Endodermal cell (in vitro differentiated cells): Measurements from ENCODE around the gene HIF1A. TPM values are rescaled to one million over a fixed set of nuclear protein-coding genes. Genes with fewer than 3 reads are reported as not detected.

Source experiments
- DNase-seq: peaks from one replicate; pipeline ENCODE4 v3.0.0-alpha.2; 2017
- H3K27ac ChIP-seq: 2 replicates; pipeline ENCODE4 v1.5.1; 2013; ENCODE audit warnings: mild to moderate bottlenecking, low read depth, low read length, moderate library complexity
- H3K27me3 ChIP-seq: 2 replicates; pipeline ENCODE4 v1.6.1; 2013; ENCODE audit warnings: mild to moderate bottlenecking, low read length, moderate library complexity; ENCODE audit not compliant: insufficient read depth, control insufficient read depth, poor library complexity, severe bottlenecking
- H3K36me3 ChIP-seq: 2 replicates; pipeline ENCODE4 v1.7.0; 2013; ENCODE audit warnings: mild to moderate bottlenecking, low read length, moderate library complexity; ENCODE audit not compliant: control insufficient read depth, insufficient read depth
- H3K4me1 ChIP-seq: one replicate; pipeline ENCODE4 v1.7.0; 2013; ENCODE audit warnings: low read length; ENCODE audit not compliant: control insufficient read depth, insufficient read depth
- H3K4me3 ChIP-seq: 2 replicates; pipeline ENCODE4 v1.5.1; 2013; ENCODE audit warnings: mild to moderate bottlenecking, low read length, moderate library complexity
- H3K9ac ChIP-seq: 2 replicates; pipeline ENCODE4 v1.6.1; 2013; ENCODE audit warnings: mild to moderate bottlenecking, low read length, moderate library complexity; ENCODE audit not compliant: poor library complexity, severe bottlenecking; ENCODE audit errors: extremely low read depth
- H3K9me3 ChIP-seq: 2 replicates; pipeline ENCODE4 v1.6.1; 2013; ENCODE audit warnings: mild to moderate bottlenecking, low read length, moderate library complexity; ENCODE audit not compliant: control insufficient read depth
- H3K27ac Mint-ChIP-seq: 2 replicates; pipeline ENCODE4 v1.8.0; 2020; ENCODE audit warnings: mixed read lengths
- H3K27me3 Mint-ChIP-seq: 2 replicates; pipeline ENCODE4 v1.8.0; 2021; ENCODE audit warnings: mild to moderate bottlenecking, mixed read lengths; ENCODE audit not compliant: insufficient read depth
- H3K36me3 Mint-ChIP-seq: 2 replicates; pipeline ENCODE4 v1.8.0; 2020; ENCODE audit warnings: low read depth, mixed read lengths
- H3K4me1 Mint-ChIP-seq: 2 replicates; pipeline ENCODE4 v1.8.0; 2020; ENCODE audit warnings: mixed read lengths
- H3K4me3 Mint-ChIP-seq: 2 replicates; pipeline ENCODE4 v1.8.0; 2020; ENCODE audit warnings: mild to moderate bottlenecking, moderate library complexity, mixed read lengths
- H3K9me3 Mint-ChIP-seq: 2 replicates; pipeline ENCODE4 v1.8.0; 2020; ENCODE audit warnings: mild to moderate bottlenecking, mixed read lengths
- CTCF ChIP-seq: fragments of 200-600 bp; sonication (generic); conservative IDR thresholded peaks from 2 replicates; pipeline ENCODE4 v1.5.0; 2021; ENCODE audit warnings: antibody characterized with exemption, mild to moderate bottlenecking
- WGBS, 2 experiments: methylation state at CpG; one replicate each; pipeline versions ENCODE4 v1.1.5 to v1.1.7; 2013; ENCODE audit warnings: missing lambda C conversion rate in 2 of 2, mixed read lengths in 1 of 2; ENCODE audit not compliant: insufficient coverage in 1 of 2, insufficient read length in 1 of 2; 5-methylcytosine and 5-hydroxymethylcytosine counted together
- total RNA-seq, 2 donors: library from RNA; stranded (reverse); fragmentation: NEBNext Ultra II Directional in 1 of 2; extraction: Animal tissue kit (Norgen Biotek cat#: 25700) in 1 of 2; gene quantifications; 2 replicates in 1 of 2; 3 replicates in 1 of 2; pipeline ENCODE4 v1.2.1, GENCODE V29; 2021

Gene HIF1A
- total RNA-seq, 2 donors from 2014 or later, result 201 to 227 TPM

DNA sequence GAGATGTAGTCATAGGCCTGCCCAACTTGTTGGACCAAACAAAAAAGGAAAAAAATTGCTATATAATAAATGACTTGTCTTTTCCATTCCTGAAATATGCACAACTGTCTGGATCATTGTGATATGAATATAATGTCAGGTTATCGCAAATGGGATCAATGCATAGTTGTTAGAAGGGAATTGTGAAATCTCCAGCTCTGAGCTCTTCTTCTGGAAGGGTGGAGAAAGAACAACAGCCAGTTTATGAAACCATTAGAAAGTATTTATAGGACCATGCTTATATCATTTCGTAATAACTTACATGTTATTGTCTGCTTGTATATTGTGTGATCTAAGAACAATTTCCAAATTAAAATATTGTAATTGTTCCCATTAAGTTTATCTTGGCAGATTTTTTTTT, 35.7 kb upstream of the HIF1A start:
- Mint-ChIP-seq H3K27me3 (no peaks in the 10 kb centered on the region), H3K36me3 (no peaks in the 10 kb centered on the region), H3K9me3 (no peaks in the 10 kb centered on the region), H3K27ac (no peak overlapping the region), H3K4me1 (no peaks in the 10 kb centered on the region), H3K4me3 (no peak overlapping the region)
- Histone ChIP-seq H3K4me1 (no peaks in the 10 kb centered on the region), H3K36me3 (no peaks in the 10 kb centered on the region), H3K9me3 (no peaks in the 10 kb centered on the region), H3K27me3 (no peaks in the 10 kb centered on the region), H3K9ac (no peak overlapping the region), H3K4me3 (no peak overlapping the region), H3K27ac (no peak overlapping the region)
- TF ChIP-seq CTCF, result no peak
- DNase-seq, result no peak
- 96 to 100% methylated on average over 1 to 2 of the region's 2 CpGs for WGBS, 2 experiments

GRCh38 chr14:61661471-61662400, 33.6 kb upstream of the HIF1A start:
- H3K4me1 Mint-ChIP-seq, result no peaks in the 10 kb centered on the region
- H3K36me3 Mint-ChIP-seq, result no peaks in the 10 kb centered on the region
- Histone ChIP-seq H3K9me3 (no peaks in the 10 kb centered on the region), H3K4me3 (no peak overlapping the region), H3K36me3 (no peaks in the 10 kb centered on the region), H3K27ac (no peak overlapping the region), H3K27me3 (no peaks in the 10 kb centered on the region), H3K9ac (no peak overlapping the region), H3K4me1 (no peaks in the 10 kb centered on the region)
- no peaks in the 10 kb centered on the region for H3K27me3 Mint-ChIP-seq
- H3K9me3 Mint-ChIP-seq, result no peaks in the 10 kb centered on the region
- WGBS, 2 experiments, result 87 to 95% methylated on average over 5 to 6 of the region's 6 CpGs
- H3K4me3 Mint-ChIP-seq, result no peak overlapping the region
- H3K27ac Mint-ChIP-seq, result no peak overlapping the region
- DNase-seq, result no peak
- no peak for TF ChIP-seq CTCF

- DNase-seq, result peak; percentile 45
- no peaks in the 10 kb centered on the region for H3K9me3 ChIP-seq
- TF ChIP-seq CTCF, result no peak
- no peak overlapping the region for H3K9ac ChIP-seq
- H3K4me1 ChIP-seq, result no peaks in the 10 kb centered on the region
- H3K27me3 Mint-ChIP-seq, result no peaks in the 10 kb centered on the region
- 89 to 97% methylated on average over 9 to 13 of the region's 13 CpGs for WGBS, 2 experiments
- H3K9me3 Mint-ChIP-seq, result no peaks in the 10 kb centered on the region
- H3K4me3 Mint-ChIP-seq, result no peak overlapping the region
- no peaks in the 10 kb centered on the region for H3K4me1 Mint-ChIP-seq
- no peaks in the 10 kb centered on the region for H3K27me3 ChIP-seq
- no peaks in the 10 kb centered on the region for H3K36me3 ChIP-seq
- no peak overlapping the region for H3K27ac Mint-ChIP-seq
- H3K27ac ChIP-seq, result no peak overlapping the region
- no peak overlapping the region for H3K4me3 ChIP-seq
- no peaks in the 10 kb centered on the region for H3K36me3 Mint-ChIP-seq
Measured at GRCh38 chr14:61662437-61663311, 32.6 kb upstream of the HIF1A start.
